Measurements from ENCODE around the gene BANF2.

Gene BANF2

DNA sequence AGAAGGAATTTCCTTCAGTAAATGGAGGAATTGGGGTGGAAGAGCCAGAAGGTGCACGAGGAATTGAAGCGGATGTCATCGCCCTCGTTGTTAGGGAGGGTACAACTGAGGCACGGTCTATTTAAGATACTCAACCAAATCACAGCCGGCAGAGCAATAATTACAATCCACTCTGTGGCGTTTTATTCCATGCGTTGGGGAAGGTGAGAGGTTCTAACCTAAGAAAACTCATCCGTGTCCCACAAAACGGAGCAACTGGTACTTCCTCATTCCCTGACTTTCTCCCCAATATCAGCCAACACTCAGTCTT is 16.9 kb upstream of the BANF2 start:
- Histone ChIP-seq H3K36me3 (ENCODE audit: control insufficient read depth in 2 of 2, insufficient read depth in 2 of 2, low read length in 2 of 2) (no peaks in the 10 kb centered on the region), H3K27ac (ENCODE audit: low read length) (peak overlapping the region; percentile 31), H3K4me1 (ENCODE audit: control insufficient read depth, insufficient read depth, low read length) (peaks cover 14% of the 10 kb centered on the region), H3K27me3 (ENCODE audit: control insufficient read depth in 1 of 2, insufficient read depth in 2 of 2, low read length in 2 of 2) (peaks cover 0 to 3% of the 10 kb centered on the region in 2 donors), H3K9me3 (ENCODE audit: control insufficient read depth in 2 of 2, low read length in 2 of 2) (no peaks in the 10 kb centered on the region), H3K4me3 (ENCODE audit: low read length in 2 of 2) (peak overlapping the region; percentile 64 to 78), H3K9ac (ENCODE audit: low read length in 2 of 2) (no peak overlapping the region)

DNA sequence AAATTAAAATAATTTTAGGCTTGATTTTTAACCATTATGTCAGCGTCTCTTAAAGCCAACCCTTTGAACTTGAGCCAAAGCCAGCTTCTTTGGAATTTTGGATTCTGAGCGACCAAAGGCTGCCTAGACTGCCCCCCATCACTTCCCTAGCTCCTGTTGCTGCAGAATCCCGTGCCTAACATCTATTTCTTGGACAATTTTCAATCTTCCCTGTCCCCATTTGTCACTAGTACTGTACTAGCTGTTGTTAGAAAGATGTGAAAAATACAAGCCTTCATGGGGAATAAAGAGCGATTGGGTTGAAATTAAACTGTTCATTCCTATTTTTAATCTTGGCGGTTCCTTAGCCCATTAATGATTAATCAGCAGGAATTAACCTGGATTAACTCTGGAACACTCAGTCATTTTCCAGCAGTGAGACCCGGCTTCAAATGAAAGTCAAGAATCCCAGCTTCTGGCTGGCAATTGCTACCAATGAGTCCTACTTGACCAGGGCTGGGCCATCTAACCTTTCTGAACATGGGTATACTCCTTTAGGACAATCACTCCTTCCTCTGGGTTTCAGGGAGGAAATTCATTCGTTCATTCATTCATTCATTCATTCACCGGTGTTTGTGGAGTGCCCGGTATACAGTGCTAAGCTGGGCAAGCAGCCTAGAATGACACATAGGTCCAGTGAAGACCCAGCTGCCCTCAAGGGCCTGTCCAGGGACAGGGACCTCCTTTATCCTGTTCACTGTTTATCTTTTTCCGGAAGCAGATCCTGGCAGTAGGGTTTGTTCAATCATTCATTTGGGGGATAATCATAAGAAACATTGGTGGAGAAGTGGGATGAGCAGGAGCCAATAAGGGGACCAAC is 16.3 kb upstream of the BANF2 start:
- no peaks in the 10 kb centered on the region for H3K9me3 ChIP-seq (ENCODE audit: control insufficient read depth in 2 of 2, low read length in 2 of 2)
- H3K4me3 ChIP-seq (ENCODE audit: low read length in 2 of 2) = no peak overlapping the region
- H3K4me1 ChIP-seq (ENCODE audit: control insufficient read depth, insufficient read depth, low read length) = peaks cover 14% of the 10 kb centered on the region
- peaks cover 0 to 3% of the 10 kb centered on the region in 2 donors for H3K27me3 ChIP-seq (ENCODE audit: control insufficient read depth in 1 of 2, insufficient read depth in 2 of 2, low read length in 2 of 2)
- H3K36me3 ChIP-seq (ENCODE audit: control insufficient read depth in 2 of 2, insufficient read depth in 2 of 2, low read length in 2 of 2) = no peaks in the 10 kb centered on the region
- no peak overlapping the region for H3K9ac ChIP-seq (ENCODE audit: low read length in 2 of 2)
- H3K27ac ChIP-seq (ENCODE audit: low read length) = no peak overlapping the region

- Histone ChIP-seq H3K9ac (ENCODE audit: low read length in 2 of 2) (no peak overlapping the region), H3K27ac (ENCODE audit: low read length) (no peak overlapping the region), H3K4me3 (ENCODE audit: low read length in 2 of 2) (no peak overlapping the region), H3K27me3 (ENCODE audit: control insufficient read depth in 1 of 2, insufficient read depth in 2 of 2, low read length in 2 of 2) (peaks cover 0 to 3% of the 10 kb centered on the region in 2 donors), H3K9me3 (ENCODE audit: control insufficient read depth in 2 of 2, low read length in 2 of 2) (no peaks in the 10 kb centered on the region), H3K36me3 (ENCODE audit: control insufficient read depth in 2 of 2, insufficient read depth in 2 of 2, low read length in 2 of 2) (no peaks in the 10 kb centered on the region), H3K4me1 (ENCODE audit: control insufficient read depth, insufficient read depth, low read length) (peaks cover 18% of the 10 kb centered on the region)
Observed at GRCh38 chr20:17684077-17684888, 15.5 kb upstream of the BANF2 start.

DNA sequence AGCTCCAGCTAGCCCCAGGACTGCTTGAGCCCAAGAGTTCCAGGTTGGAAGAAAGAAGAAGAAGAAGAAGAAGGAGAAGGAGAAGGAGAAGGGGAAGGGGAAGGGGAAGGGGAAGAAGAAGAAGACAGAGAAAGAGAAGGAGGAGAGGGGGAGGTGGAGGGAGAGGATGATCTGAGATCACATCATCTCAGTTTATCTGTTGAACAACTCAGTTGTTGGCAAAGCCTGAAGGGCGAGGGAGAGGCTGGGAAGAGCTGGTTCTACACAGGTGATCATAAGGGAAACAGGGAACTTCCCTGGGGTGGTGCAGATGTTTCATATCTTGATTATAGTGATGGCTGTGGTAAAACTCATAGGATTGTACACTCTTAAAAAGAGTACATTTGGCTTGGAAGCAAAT is 14.6 kb upstream of the BANF2 start:
- H3K9me3 ChIP-seq (ENCODE audit: control insufficient read depth in 2 of 2, low read length in 2 of 2) = no peaks in the 10 kb centered on the region
- no peaks in the 10 kb centered on the region for H3K36me3 ChIP-seq (ENCODE audit: control insufficient read depth in 2 of 2, insufficient read depth in 2 of 2, low read length in 2 of 2)
- no peak overlapping the region for H3K4me3 ChIP-seq (ENCODE audit: low read length in 2 of 2)
- H3K27ac ChIP-seq (ENCODE audit: low read length) = no peak overlapping the region
- H3K4me1 ChIP-seq (ENCODE audit: control insufficient read depth, insufficient read depth, low read length) = peaks cover 14% of the 10 kb centered on the region
- no peak overlapping the region for H3K9ac ChIP-seq (ENCODE audit: low read length in 2 of 2)
- peaks cover 0 to 3% of the 10 kb centered on the region in 2 donors for H3K27me3 ChIP-seq (ENCODE audit: control insufficient read depth in 1 of 2, insufficient read depth in 2 of 2, low read length in 2 of 2)

DNA sequence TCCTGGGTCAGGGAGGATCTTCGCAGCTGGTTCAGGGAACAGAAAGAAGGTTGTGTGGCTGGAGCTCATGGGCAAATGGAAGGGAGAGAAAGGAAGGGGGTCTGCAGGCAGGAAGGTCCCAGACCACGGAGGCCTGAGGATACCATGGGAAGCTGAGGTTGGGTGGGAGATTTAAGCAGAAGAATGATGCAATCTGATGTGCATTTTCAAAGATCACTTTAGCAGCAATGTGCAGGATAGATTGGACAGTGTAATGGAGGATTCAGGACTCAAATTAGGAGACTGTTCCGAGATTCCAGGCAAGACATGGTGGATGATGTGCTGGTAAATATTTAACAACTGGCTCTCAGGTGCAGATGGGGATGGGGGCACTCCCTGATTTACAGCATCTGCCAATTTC is 12.0 kb upstream of the BANF2 start:
- Histone ChIP-seq H3K4me1 (ENCODE audit: control insufficient read depth, insufficient read depth, low read length) (peaks cover 12% of the 10 kb centered on the region), H3K9me3 (ENCODE audit: control insufficient read depth in 2 of 2, low read length in 2 of 2) (no peaks in the 10 kb centered on the region), H3K27ac (ENCODE audit: low read length) (no peak overlapping the region), H3K36me3 (ENCODE audit: control insufficient read depth in 2 of 2, insufficient read depth in 2 of 2, low read length in 2 of 2) (no peaks in the 10 kb centered on the region), H3K9ac (ENCODE audit: low read length in 2 of 2) (no peak overlapping the region), H3K27me3 (ENCODE audit: control insufficient read depth in 1 of 2, insufficient read depth in 2 of 2, low read length in 2 of 2) (peaks cover 0 to 3% of the 10 kb centered on the region in 2 donors), H3K4me3 (ENCODE audit: low read length in 2 of 2) (no peak overlapping the region)

DNA sequence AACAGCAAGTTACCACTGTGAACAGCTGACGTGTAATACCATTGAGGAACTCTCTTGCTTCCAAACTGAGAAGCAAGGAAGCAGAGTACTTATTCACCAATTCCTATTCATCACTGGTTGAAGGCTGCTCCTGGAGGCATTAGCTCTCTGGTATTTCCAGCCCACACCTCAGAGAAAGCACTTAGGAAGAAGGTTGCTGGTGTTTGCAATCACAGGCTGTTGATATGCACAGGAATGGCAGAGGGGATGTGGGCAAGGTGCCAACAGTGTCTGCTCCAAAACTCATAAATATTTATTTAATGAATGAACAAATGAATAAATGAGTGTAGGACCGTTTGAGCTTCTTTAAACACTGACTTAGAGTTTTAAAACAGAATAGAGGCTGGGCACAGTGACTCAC is 10.8 kb upstream of the BANF2 start:
- H3K4me1 ChIP-seq (ENCODE audit: control insufficient read depth, insufficient read depth, low read length) = peaks cover 23% of the 10 kb centered on the region
- H3K36me3 ChIP-seq (ENCODE audit: control insufficient read depth in 2 of 2, insufficient read depth in 2 of 2, low read length in 2 of 2) = no peaks in the 10 kb centered on the region
- no peak overlapping the region for H3K9ac ChIP-seq (ENCODE audit: low read length in 2 of 2)
- peak overlapping the region in 1 of 2 donors; percentile 15 for H3K4me3 ChIP-seq (ENCODE audit: low read length in 2 of 2)
- no peaks in the 10 kb centered on the region for H3K9me3 ChIP-seq (ENCODE audit: control insufficient read depth in 2 of 2, low read length in 2 of 2)
- H3K27ac ChIP-seq (ENCODE audit: low read length) = no peak overlapping the region
- H3K27me3 ChIP-seq (ENCODE audit: control insufficient read depth in 1 of 2, insufficient read depth in 2 of 2, low read length in 2 of 2) = peaks cover 0 to 3% of the 10 kb centered on the region in 2 donors

DNA sequence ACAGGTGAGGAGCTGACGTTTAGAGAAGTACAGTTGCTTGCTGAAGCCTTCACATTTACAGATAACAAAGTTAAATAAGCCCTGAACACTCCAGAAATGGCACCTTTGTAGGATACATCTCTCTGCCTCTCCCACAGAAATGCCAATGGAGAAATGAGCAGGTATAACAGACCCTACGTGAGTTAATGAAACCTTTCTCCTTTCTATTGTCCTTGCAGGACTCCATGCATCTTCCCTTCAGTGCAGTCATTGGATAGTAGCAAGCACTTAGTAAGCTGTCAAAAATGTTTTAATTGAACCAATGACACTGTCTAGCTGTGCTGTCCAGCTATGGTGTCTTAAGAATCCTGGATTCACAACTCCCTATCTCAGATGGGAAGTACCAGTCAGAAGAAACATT is 9.6 kb upstream of the BANF2 start:
- Histone ChIP-seq H3K4me1 (ENCODE audit: control insufficient read depth, insufficient read depth, low read length) (peaks cover 23% of the 10 kb centered on the region), H3K27ac (ENCODE audit: low read length) (no peak overlapping the region), H3K9ac (ENCODE audit: low read length in 2 of 2) (no peak overlapping the region), H3K27me3 (ENCODE audit: control insufficient read depth in 1 of 2, insufficient read depth in 2 of 2, low read length in 2 of 2) (no peaks in the 10 kb centered on the region), H3K4me3 (ENCODE audit: low read length in 2 of 2) (no peak overlapping the region), H3K36me3 (ENCODE audit: control insufficient read depth in 2 of 2, insufficient read depth in 2 of 2, low read length in 2 of 2) (no peaks in the 10 kb centered on the region), H3K9me3 (ENCODE audit: control insufficient read depth in 2 of 2, low read length in 2 of 2) (no peaks in the 10 kb centered on the region)

GRCh38 chr20:17691758-17692157 is 8.0 kb upstream of the BANF2 start:
- Histone ChIP-seq H3K4me1 (ENCODE audit: control insufficient read depth, insufficient read depth, low read length) (peaks cover 23% of the 10 kb centered on the region), H3K4me3 (ENCODE audit: low read length in 2 of 2) (no peak overlapping the region), H3K9ac (ENCODE audit: low read length in 2 of 2) (no peak overlapping the region), H3K9me3 (ENCODE audit: control insufficient read depth in 2 of 2, low read length in 2 of 2) (peaks cover 0 to 10% of the 10 kb centered on the region in 2 donors), H3K36me3 (ENCODE audit: control insufficient read depth in 2 of 2, insufficient read depth in 2 of 2, low read length in 2 of 2) (no peaks in the 10 kb centered on the region), H3K27me3 (ENCODE audit: control insufficient read depth in 1 of 2, insufficient read depth in 2 of 2, low read length in 2 of 2) (no peaks in the 10 kb centered on the region), H3K27ac (ENCODE audit: low read length) (no peak overlapping the region)

DNA sequence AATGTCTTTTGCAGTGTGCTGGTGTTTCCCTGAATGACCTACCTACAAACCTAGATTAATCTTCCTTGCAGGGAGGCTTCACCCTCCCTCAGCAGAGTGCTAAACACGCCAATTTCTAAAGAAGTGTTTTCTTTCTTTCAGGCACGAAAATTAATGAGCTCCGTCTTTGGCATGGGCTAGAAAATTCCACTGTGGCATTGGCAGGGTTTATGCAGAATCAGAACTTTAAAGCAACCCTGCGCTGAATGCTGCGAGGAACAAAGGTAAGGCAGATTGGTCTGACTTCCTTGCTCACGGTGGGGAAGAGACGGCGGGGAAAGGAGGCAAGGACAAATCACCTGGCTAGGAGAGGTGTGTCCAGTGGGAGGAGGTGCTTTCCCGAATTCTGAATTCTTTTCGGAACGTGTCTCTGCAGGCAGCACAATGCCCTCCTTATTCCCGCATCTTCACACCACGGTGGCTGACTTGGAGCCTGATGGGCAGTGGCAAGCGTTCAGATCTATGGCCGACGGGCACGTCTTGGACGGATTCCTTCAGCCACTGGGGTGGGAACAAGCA is 6.2 kb upstream of the BANF2 start:
- Histone ChIP-seq H3K4me1 (ENCODE audit: control insufficient read depth, insufficient read depth, low read length) (peaks cover 23% of the 10 kb centered on the region), H3K9ac (ENCODE audit: low read length in 2 of 2) (peak overlapping the region in 1 of 2 donors; percentile 13), H3K36me3 (ENCODE audit: control insufficient read depth in 2 of 2, insufficient read depth in 2 of 2, low read length in 2 of 2) (no peaks in the 10 kb centered on the region), H3K27me3 (ENCODE audit: control insufficient read depth in 1 of 2, insufficient read depth in 2 of 2, low read length in 2 of 2) (no peaks in the 10 kb centered on the region), H3K27ac (ENCODE audit: low read length) (no peak overlapping the region), H3K4me3 (ENCODE audit: low read length in 2 of 2) (peak overlapping the region; percentile 9 to 55), H3K9me3 (ENCODE audit: control insufficient read depth in 2 of 2, low read length in 2 of 2) (peaks cover 0 to 10% of the 10 kb centered on the region in 2 donors)

- Histone ChIP-seq H3K4me1 (ENCODE audit: control insufficient read depth, insufficient read depth, low read length) (peaks cover 19% of the 10 kb centered on the region), H3K27ac (ENCODE audit: low read length) (no peak overlapping the region), H3K36me3 (ENCODE audit: control insufficient read depth in 2 of 2, insufficient read depth in 2 of 2, low read length in 2 of 2) (no peaks in the 10 kb centered on the region), H3K9me3 (ENCODE audit: control insufficient read depth in 2 of 2, low read length in 2 of 2) (peaks cover 0 to 10% of the 10 kb centered on the region in 2 donors), H3K9ac (ENCODE audit: low read length in 2 of 2) (no peak overlapping the region), H3K27me3 (ENCODE audit: control insufficient read depth in 1 of 2, insufficient read depth in 2 of 2, low read length in 2 of 2) (no peaks in the 10 kb centered on the region), H3K4me3 (ENCODE audit: low read length in 2 of 2) (no peak overlapping the region)
Observed at GRCh38 chr20:17694767-17695166, 5.0 kb upstream of the BANF2 start.

Data from stomach smooth muscle (tissue), 2 donors.